Measurements from ENCODE around the gene SLC9A6. TPM values are rescaled to one million over a fixed set of nuclear protein-coding genes. Genes with fewer than 3 reads are reported as not detected.
"Not testable (repeated sequence)": the region's sequence is repeated elsewhere in the genome, so short reads cannot be mapped to it uniquely, and the experiment has no call there.

The SLC9A6 gene
- total RNA-seq, 1 experiment from 2014 or later, result 13.4 TPM

DNA sequence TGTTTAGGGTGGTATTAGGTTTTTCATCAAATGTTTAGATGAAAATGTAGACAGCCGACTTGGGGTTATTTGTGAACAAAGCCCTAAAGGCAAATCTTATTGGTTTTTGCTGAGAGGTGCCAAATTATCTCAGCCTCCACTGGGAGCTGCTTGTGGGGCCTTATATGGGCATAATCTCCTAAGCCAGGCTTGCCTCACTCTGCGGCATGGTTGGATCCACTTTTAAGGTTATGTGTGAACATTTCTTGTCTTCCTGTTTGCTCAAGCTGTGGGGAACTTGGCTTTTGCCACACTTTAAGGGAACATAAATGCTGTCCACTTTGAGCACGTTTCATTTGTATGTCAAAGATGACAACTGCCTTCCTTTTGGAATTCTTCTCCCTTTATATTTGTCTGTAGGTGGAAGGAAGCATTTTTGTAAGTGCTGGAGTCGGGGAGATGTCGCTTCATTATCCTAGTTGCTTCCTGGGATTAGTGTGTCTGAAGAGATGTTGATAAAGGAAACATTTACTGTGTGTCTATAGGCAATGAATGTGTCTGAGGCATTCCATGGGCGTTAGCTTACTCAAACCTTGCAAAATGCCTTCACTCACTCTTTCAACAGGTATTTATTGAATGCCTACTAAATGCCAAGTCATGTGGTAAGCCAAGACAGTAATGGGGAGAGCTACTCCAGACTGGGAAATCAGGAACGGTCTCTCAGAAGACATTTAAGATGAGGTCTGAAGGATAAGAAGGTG, 78.3 kb downstream of the SLC9A6 start:
- Histone ChIP-seq H3K27me3 (ENCODE audit: control insufficient read depth, insufficient read depth, low read length) (no peaks in the 10 kb centered on the region), H3K36me3 (replicated peaks; ENCODE audit: control insufficient read depth, insufficient read depth, low read length) (no peaks in the 10 kb centered on the region), H3K4me3 (ENCODE audit: insufficient read depth, low read depth, low read length) (no peak overlapping the region)
- no peak for DNase-seq

DNA sequence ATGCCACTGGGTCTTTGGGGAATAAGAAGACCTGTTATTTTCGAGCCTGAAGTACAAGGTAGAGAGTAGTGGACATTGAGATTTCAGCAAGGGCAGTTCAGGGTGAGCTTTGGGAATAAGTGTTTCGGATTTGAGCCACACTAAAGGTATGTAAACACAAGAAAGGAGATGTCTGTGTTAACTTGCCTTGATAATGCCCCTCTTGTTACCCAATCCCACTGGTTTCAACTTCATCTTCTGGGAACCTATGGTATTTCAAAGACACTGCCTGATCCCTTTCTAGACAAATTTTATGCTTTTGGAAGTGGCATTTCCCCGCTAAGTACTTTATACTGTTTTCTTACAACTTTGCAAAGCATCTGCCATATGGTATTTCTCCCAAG, 79.4 kb downstream of the SLC9A6 start:
- no peak for DNase-seq
- Histone ChIP-seq H3K4me3 (ENCODE audit: insufficient read depth, low read depth, low read length) (no peak overlapping the region), H3K36me3 (replicated peaks; ENCODE audit: control insufficient read depth, insufficient read depth, low read length) (no peaks in the 10 kb centered on the region), H3K27me3 (ENCODE audit: control insufficient read depth, insufficient read depth, low read length) (no peaks in the 10 kb centered on the region)

DNA sequence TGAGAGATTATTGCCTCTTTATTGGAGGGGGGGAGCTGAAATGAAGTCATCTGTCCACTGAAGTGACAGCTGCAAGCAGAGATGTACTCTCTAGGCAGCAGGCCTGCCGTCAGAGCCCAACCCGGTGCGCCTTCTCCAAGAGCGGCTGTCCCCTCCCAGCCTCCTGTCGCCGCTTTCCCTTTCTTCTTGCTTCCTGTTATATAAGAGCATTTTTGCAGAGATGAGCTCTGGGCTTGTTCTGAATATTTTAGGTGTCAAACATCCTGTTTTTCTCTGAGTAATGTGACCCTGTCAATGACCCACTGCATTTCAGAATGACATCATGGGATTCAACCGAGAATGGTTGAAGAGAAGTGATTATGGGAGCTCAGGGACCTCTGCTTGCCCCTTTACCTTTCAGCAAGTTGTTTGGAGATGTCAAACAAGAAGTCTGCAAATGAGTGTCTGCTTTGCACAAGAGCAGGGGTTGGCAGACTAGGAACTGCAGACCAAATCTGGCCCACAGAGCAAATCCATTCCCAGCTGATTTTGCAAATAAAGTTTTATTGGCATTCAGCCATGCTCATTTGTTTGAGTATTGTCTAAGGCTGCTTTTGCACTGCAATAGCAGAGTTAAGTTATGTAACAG, 79.9 kb downstream of the SLC9A6 start:
- Histone ChIP-seq H3K4me3 (ENCODE audit: insufficient read depth, low read depth, low read length) (no peak overlapping the region), H3K36me3 (replicated peaks; ENCODE audit: control insufficient read depth, insufficient read depth, low read length) (no peaks in the 10 kb centered on the region), H3K27me3 (ENCODE audit: control insufficient read depth, insufficient read depth, low read length) (no peaks in the 10 kb centered on the region)
- DNase-seq, result no peak

DNA sequence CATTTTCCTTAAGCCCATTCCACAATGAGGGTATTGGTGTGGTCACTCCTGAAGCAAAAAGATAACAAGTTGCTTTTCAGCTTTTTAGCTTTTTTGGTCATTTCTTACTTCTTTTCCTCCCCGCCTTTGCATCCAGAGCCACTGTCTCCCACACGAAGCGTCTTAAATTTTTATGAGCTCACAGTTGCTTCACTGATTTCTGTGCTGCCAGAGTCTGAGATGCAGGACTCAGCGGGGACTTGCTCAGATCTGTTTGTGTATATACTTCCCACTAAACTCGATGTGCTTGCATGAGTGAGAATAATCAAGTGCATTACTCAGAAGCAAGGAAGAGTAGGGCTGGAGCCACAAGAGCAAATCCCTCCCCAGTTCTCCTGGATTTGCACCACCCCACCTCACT, 81.9 kb downstream of the SLC9A6 start:
- no peaks in the 10 kb centered on the region for H3K36me3 ChIP-seq (replicated peaks; ENCODE audit: control insufficient read depth, insufficient read depth, low read length)
- H3K4me3 ChIP-seq (ENCODE audit: insufficient read depth, low read depth, low read length), result no peak overlapping the region
- no peak for DNase-seq
- H3K27me3 ChIP-seq (ENCODE audit: control insufficient read depth, insufficient read depth, low read length), result no peaks in the 10 kb centered on the region

DNA sequence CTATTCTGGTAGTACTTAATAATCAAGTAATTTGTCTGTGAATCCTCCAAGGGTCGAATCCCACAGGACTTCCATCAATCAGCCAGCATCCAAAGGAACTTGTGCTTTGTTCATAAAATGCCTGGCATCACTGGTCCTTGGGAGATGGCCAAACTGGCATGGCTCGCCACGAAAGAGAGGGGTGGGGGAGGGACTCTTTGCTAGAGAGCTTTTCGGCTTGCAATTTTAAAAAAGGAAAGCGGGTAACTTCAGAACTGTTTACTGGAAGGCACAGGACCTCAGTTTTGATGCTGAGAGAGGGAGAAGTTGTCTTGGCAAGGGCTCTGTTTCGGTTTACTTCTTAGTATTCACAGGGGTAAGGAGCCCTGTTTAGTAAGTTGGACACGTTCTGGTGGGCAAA, 82.7 kb downstream of the SLC9A6 start:
- Histone ChIP-seq H3K36me3 (replicated peaks; ENCODE audit: control insufficient read depth, insufficient read depth, low read length) (no peaks in the 10 kb centered on the region), H3K27me3 (ENCODE audit: control insufficient read depth, insufficient read depth, low read length) (no peaks in the 10 kb centered on the region), H3K4me3 (ENCODE audit: insufficient read depth, low read depth, low read length) (no peak overlapping the region)
- no peak for DNase-seq

DNA sequence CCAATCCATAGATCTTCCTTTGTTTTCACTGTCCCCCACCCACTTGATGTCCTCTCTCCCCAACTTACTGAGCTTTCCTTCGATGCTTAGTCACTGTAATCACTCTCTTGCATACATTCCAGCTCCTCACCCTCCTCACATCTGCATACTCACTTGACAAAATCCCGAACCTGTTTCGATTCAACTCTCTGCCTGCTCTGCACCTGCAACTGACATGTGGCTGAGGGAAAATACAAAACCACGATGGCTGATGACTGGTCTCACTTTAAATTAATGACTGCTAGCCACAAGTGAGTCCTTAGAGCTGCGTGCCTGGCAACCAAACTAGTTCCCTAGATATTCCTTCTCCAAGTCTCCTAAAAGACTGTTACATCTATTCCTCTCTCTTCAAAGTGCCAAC, 91.7 kb downstream of the SLC9A6 start:
- no peak for DNase-seq
- Histone ChIP-seq H3K27me3 (ENCODE audit: control insufficient read depth, insufficient read depth, low read length) (no peaks in the 10 kb centered on the region), H3K4me3 (ENCODE audit: insufficient read depth, low read depth, low read length) (no peak overlapping the region), H3K36me3 (replicated peaks; ENCODE audit: control insufficient read depth, insufficient read depth, low read length) (no peaks in the 10 kb centered on the region)

DNA sequence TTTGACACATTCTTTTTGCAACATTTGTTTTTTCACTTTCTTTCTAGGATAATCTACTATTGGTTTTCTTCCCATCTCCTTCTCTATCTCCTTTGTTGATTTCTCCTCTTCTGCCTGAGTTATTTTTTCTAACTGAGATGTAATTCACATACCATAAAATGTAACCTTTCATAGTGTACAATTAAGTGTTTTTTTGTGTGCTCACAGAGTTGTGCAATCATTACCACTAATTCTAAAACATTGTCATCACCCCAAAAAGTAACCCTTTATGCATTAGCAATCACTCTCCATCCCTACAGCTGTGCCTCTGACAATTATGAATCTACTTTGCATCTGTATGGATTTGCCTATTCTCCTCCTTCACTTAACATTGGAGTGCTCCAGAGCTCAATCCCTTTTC, 95.5 kb downstream of the SLC9A6 start:
- DNase-seq, result no peak
- Histone ChIP-seq H3K36me3 (replicated peaks; ENCODE audit: control insufficient read depth, insufficient read depth, low read length) (no peaks in the 10 kb centered on the region), H3K27me3 (ENCODE audit: control insufficient read depth, insufficient read depth, low read length) (no peaks in the 10 kb centered on the region), H3K4me3 (ENCODE audit: insufficient read depth, low read depth, low read length) (no peak overlapping the region)

DNA sequence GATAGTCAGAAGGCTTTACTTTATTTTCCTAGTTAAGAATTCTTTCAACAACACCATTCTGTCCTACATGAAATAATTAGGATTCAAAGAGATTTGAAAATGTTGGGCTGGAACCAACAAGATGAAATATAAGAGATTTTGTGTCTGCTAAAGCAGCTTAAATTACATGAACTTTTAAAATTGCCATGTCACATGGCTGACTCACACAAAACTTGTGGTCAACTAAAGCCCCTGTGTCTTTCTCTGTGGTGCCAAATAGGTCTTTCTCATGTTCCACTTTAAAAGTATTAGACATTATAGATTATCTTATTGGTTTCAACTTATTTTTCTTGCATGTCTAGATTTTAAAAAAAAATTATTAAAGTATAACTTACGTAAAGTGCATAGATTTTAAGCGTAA, 101.3 kb downstream of the SLC9A6 start:
- H3K36me3 ChIP-seq (replicated peaks; ENCODE audit: control insufficient read depth, insufficient read depth, low read length), result no peaks in the 10 kb centered on the region
- no peak overlapping the region for H3K4me3 ChIP-seq (ENCODE audit: insufficient read depth, low read depth, low read length)
- no peak for DNase-seq
- H3K27me3 ChIP-seq (ENCODE audit: control insufficient read depth, insufficient read depth, low read length), result no peaks in the 10 kb centered on the region

DNA sequence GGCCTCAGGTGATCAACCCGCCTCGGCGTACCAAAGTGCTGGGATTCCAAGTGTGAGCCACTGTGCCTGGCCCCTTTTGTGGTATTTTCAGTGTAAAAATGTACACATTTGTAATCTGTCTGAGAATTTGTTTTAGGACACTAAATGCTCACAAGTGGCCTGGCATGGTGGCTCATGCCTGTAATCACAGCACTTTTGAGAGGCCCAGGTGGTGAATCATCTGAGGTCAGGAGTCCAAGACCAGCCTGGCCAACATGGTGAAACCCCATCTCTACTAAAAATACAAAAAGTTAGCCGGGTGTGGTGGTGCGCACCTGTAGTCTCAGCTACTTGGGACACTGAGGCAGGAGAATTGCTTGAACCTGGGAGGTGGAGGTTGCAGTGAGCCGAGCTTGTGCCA, 106.7 kb downstream of the SLC9A6 start:
- H3K4me3 ChIP-seq (ENCODE audit: insufficient read depth, low read depth, low read length); H3K27me3 ChIP-seq (ENCODE audit: control insufficient read depth, insufficient read depth, low read length); DNase-seq; H3K36me3 ChIP-seq (replicated peaks; ENCODE audit: control insufficient read depth, insufficient read depth, low read length): not testable (repeated sequence)

DNA sequence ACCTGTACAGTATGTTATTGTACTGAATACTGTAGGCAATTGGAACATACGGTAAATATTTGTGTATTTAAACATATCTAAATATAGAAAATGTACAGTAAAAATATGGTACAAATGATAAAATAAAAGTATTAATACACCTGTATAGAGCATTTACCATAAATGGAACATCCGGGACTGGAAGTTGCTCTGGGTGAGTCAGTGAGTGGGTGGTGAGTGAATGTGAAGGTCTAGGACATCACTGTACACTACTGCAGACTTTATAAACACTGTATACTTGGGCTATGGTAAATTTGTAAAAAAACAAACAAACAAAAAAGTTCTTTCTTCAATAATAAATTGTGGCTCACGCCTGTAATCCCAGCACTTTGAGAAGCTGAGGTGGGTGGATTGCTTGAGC, 109.7 kb downstream of the SLC9A6 start:
- H3K27me3 ChIP-seq (ENCODE audit: control insufficient read depth, insufficient read depth, low read length), result no peaks in the 10 kb centered on the region
- no peak for DNase-seq
- H3K36me3 ChIP-seq (replicated peaks; ENCODE audit: control insufficient read depth, insufficient read depth, low read length), result no peaks in the 10 kb centered on the region
- H3K4me3 ChIP-seq (ENCODE audit: insufficient read depth, low read depth, low read length), result no peak overlapping the region

Other genes with a start within 250 kb of the SLC9A6 start
- not detected in 2 replicates for gene CT45A3, start 217.2 kb upstream of the SLC9A6 start, total RNA-seq (2014; rRNA removed; shearing (Covaris generic))
- gene CT45A5, start 199.9 kb upstream of the SLC9A6 start, total RNA-seq (2014; rRNA removed; shearing (Covaris generic)), result 0.18 TPM in 1 of 2 replicates, not detected in the other
- not detected in 2 replicates for gene CT45A6, start 182.6 kb upstream of the SLC9A6 start, total RNA-seq (2014; rRNA removed; shearing (Covaris generic))
- gene CT45A2, start 165.4 kb upstream of the SLC9A6 start, total RNA-seq (2014; rRNA removed; shearing (Covaris generic)), result not detected in 2 replicates
- gene CT45A7, start 148.2 kb upstream of the SLC9A6 start, total RNA-seq (2014; rRNA removed; shearing (Covaris generic)), result not detected in 2 replicates
- gene CT45A8, start 130.9 kb upstream of the SLC9A6 start, total RNA-seq (2014; rRNA removed; shearing (Covaris generic)), result not detected in 2 replicates
- not detected in 2 replicates for gene CT45A9, start 113.6 kb upstream of the SLC9A6 start, total RNA-seq (2014; rRNA removed; shearing (Covaris generic))
- 0.55 and 3.6 TPM in 2 replicates for gene CT45A10, start 92.0 kb upstream of the SLC9A6 start, total RNA-seq (2014; rRNA removed; shearing (Covaris generic))
- gene SAGE1, start 91.7 kb upstream of the SLC9A6 start, total RNA-seq (2014; rRNA removed; shearing (Covaris generic)), result 0.03 and 0.33 TPM in 2 replicates
- gene MMGT1, start 11.4 kb upstream of the SLC9A6 start, total RNA-seq (2014; rRNA removed; shearing (Covaris generic)), result 15.5 and 17.4 TPM in 2 replicates
- 11.4 and 12.4 TPM in 2 replicates for gene FHL1, start 162.1 kb downstream of the SLC9A6 start, total RNA-seq (2014; rRNA removed; shearing (Covaris generic))